Measurements from ENCODE around the gene PCBP3. TPM values are rescaled to one million over a fixed set of nuclear protein-coding genes. Genes with fewer than 3 reads are reported as not detected.

The PCBP3 gene
- total and polyA plus RNA-seq, 10 of the 15 experiments (the other 5 are each of a cell fraction or from before 2014, with no cell fraction given): 0.09 to 1.3 (median 0.46) TPM; not detected in 3

- WGBS (ENCODE audit: insufficient coverage, insufficient replicate concordance, low lambda C conversion rate, missing lambda C conversion rate): 52% methylated on average over 16 of the region's 16 CpGs
- H3K4me1 ChIP-seq (ENCODE audit: control insufficient read depth, insufficient read depth, low read length): no peaks in the 10 kb centered on the region; the same call in 1 of the 2 replicates
- no TSS peak for BruUV-seq (replicated peaks)
- no peak for ATAC-seq
- no peaks in the 10 kb centered on the region for H3K79me2 ChIP-seq (ENCODE audit: control insufficient read depth, insufficient read depth, low read length)
- no peaks in the 10 kb centered on the region for H3K36me3 ChIP-seq (ENCODE audit: control insufficient read depth in 2 of 2, insufficient read depth in 2 of 2, low read length in 1 of 2)
- RAD21 ChIA-PET (ENCODE audit: unreplicated experiment): no interaction called here
- H4K20me1 ChIP-seq (ENCODE audit: control insufficient read depth, insufficient read depth): no peaks in the 10 kb centered on the region
- no peaks in the 10 kb centered on the region; a peak in 1 of 4 replicates for H3K27me3 ChIP-seq (replicated peaks in 1 of 2; ENCODE audit: control insufficient read depth in 2 of 2, insufficient read depth in 2 of 2, low read length in 1 of 2)
- SMC1A ChIA-PET (ENCODE audit: uncharacterized antibody, unreplicated experiment): no interaction called here
- no peak for DNase-seq (ENCODE audit: low read depth, low spot score)
- H3K9ac ChIP-seq (ENCODE audit: control insufficient read depth, insufficient read depth, low read length): no peak overlapping the region
- POLR2A ChIA-PET: no interaction called here
- in situ Hi-C loops (cut with MboI) (no loop called here), intact Hi-C loops (cut with micrococcal nuclease; ENCODE audit: unreplicated experiment) (no loop called here)
- no peaks in the 10 kb centered on the region for H3K9me3 ChIP-seq (replicated peaks; ENCODE audit: control insufficient read depth, insufficient read depth, low read length)
- FAIRE-seq: no peak
- TF ChIP-seq EZH2 (IDR thresholded peaks at IDR 0.05; ENCODE audit: borderline replicate concordance, control insufficient read depth, low read depth, low read length) (no peak), IRF3 (IDR thresholded peaks at IDR 0.05) (no peak), NR2C1 (IDR thresholded peaks at IDR 0.05) (no peak), ETV6 (conservative IDR thresholded peaks at IDR 0.05 in 1 of 2, IDR thresholded peaks at IDR 0.05 in 1 of 2; ENCODE audit: borderline replicate concordance in 1 of 2, low read depth in 1 of 2) (no peak), FOS (IDR thresholded peaks at IDR 0.05; ENCODE audit: borderline replicate concordance, extremely low read depth, insufficient read length) (no peak), BHLHE40 (IDR thresholded peaks at IDR 0.05; ENCODE audit: borderline replicate concordance in 1 of 2, low read depth in 2 of 2, low read length in 1 of 2) (no peak), MTA3 (IDR thresholded peaks at IDR 0.05; ENCODE audit: borderline replicate concordance, low read length) (no peak), POLR2AphosphoS5 (IDR thresholded peaks at IDR 0.05; ENCODE audit: low read length) (no peak), HDAC6 (IDR thresholded peaks at IDR 0.05; ENCODE audit: unreplicated experiment) (no peak), IKZF1 (conservative IDR thresholded peaks at IDR 0.05) (no peak), ELK1 (IDR thresholded peaks at IDR 0.05; ENCODE audit: low read depth, low read length) (no peak), POLR2A (IDR thresholded peaks at IDR 0.05; ENCODE audit: low read depth, low read length) (no peak), NR2F1 (conservative IDR thresholded peaks at IDR 0.05) (no peak), RBBP5 (conservative IDR thresholded peaks at IDR 0.05) (no peak), WRNIP1 (IDR thresholded peaks at IDR 0.05; ENCODE audit: borderline replicate concordance, low read depth, low read length) (no peak), NFIC (IDR thresholded peaks at IDR 0.05; ENCODE audit: low read depth, low read length) (no peak), SRF (IDR thresholded peaks at IDR 0.05; ENCODE audit: low read depth in 2 of 2, low read length in 2 of 2) (no peak), CEBPB (IDR thresholded peaks at IDR 0.05; ENCODE audit: borderline replicate concordance in 1 of 2, low read depth in 2 of 2, low read length in 2 of 2) (no peak)
- no peak overlapping the region for H3K4me2 ChIP-seq (ENCODE audit: control insufficient read depth, insufficient read depth)
- H3K4me3 ChIP-seq: no peak overlapping the region
- H3K27ac ChIP-seq (ENCODE audit: control insufficient read depth, insufficient read depth): no peak overlapping the region
- CTCF ChIA-PET: no interaction called here
- H2AFZ ChIP-seq (ENCODE audit: control insufficient read depth, low read depth, low read length): no peak overlapping the region
Measured at GRCh38 chr21:45887788-45888187, 244.3 kb downstream of the PCBP3 start.

Data from GM12878 (cell line).